ENCODE measurements around the gene RAMP3. TPM values are rescaled to one million over a fixed set of nuclear protein-coding genes. Genes with fewer than 3 reads are reported as not detected.
A peak's percentile ranks its signal among the peaks of the same experiment; 100 is the strongest.
"Not testable (repeated sequence)": the region's sequence is repeated elsewhere in the genome, so short reads cannot be mapped to it uniquely, and the experiment has no call there.

Gene RAMP3
- polyA plus RNA-seq, 10 donors = 1.7 to 6.9 (median 4.9) TPM

DNA sequence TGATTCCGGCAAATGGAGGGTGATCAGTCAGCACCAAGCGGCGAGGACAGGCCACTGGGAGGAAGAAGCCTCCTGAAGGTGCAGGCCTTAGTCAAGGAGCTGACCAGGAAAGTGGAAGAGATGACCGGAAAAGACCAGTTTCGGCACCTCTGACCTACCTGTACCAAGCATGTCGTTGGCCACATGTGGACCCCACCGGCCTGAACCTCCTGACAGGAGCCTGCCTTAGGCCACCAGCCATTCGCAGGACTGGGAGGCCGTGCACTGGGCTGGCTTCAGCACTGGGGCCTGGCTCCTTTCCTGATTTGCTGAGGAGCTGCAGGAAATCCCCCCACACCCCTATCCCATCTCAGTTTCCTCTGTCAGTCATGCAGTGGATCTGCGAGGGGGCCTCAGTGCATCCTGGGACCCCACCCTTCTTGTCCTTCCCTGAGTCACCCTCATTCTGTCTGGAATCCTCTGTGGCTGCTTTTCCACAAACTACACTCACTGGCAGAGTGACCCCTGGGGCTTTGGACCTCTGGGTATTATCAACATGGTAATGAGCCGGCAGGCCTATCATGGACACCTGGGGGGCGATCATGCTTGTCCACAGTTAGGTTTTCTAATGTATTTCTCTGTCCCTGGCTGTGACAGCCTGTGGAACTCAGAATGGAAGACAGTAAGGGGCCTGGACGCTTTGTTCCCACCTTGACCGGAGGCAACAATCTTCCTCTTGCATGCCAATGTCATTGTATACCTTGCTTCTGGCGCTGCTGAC, 33.0 kb downstream of the RAMP3 start:
- no peak for DNase-seq

GRCh38 chr7:45191396-45191795, 33.8 kb downstream of the RAMP3 start:
- DNase-seq = no peak

- no peak for DNase-seq
Observed at GRCh38 chr7:45192621-45193041, 35.0 kb downstream of the RAMP3 start.

DNA sequence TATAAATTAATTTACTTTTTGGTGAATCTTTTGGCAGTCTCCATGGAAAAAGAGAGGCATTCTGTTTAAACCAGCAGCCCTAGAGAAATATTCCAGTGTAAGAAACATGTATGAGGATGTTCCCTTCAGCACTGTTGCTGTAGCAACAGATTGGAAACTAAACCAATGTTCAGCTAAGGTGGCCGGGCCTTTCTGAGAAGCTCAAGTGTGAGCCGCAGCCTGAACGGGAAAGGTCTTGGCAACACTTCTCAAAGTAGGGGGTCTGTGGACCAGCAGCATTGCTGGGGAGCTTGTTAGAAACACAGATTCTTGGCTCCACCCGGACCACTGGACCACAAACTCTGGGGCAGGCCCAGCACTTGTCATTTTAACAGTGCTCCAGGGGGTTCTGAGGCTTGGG, 36.2 kb downstream of the RAMP3 start:
- peak in 2 of 3 donors; percentile 47 to 53 for DNase-seq

DNA sequence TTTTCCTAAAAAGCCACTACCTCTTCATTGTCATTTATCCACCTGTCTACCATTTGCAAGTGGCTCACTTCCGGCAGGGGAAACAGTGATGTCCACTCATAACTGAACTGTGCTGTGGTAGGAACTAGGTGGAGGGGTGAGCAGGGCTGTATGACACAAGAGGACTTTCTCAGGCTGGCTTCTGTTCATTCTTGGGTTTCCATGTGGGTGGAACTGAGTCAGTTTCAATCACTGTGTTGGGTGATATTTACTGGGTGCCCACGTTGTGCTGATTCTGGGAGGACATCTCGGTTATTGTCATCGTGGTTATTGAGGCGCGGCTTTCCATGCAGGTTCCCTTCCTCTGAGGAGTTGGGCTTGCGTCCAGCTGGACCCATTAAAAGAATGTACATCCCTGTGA, 38.8 kb downstream of the RAMP3 start:
- DNase-seq = no peak

DNA sequence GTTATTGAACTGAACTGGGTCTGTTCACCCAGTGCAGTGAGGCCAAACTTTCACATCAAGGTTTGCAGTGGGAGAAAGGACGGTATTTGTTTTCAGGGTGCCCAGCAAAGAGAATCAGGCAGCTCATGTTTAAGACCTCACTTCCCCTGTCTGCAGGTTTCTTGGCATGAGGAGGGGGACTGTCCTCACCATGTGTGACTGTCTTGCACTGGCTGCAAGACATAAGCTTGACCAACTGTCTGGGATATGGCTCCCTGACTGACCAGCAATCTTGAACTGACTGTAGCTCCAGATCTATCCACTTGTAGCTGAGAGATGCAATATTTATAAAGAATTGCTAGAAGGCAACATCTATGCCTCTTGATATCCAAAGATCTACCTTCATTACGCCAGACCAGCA, 39.9 kb downstream of the RAMP3 start:
- no peak for DNase-seq

- peak in 1 of 3 donors; percentile 19 for DNase-seq
Observed at GRCh38 chr7:45198986-45199385, 41.4 kb downstream of the RAMP3 start.

DNA sequence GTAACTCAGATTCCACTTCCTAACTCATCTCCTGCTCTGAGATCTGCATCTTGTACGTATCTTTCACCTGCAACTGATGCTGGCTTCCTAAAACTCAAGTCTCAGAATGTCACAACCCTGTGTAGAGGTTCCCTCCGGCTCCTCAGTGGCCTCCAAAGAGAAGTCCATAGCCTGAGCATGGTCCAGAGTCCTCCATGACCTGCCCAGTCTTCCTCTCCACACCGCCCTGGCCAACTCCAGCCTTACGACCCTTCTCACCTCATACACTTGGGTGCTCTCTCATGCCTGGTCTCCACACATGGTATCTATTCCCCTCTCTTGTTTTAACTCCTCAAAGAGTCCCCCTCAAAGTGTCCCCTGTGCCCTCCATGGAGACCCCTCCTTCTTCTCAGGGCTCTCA, 41.9 kb downstream of the RAMP3 start:
- no peak for DNase-seq

DNA sequence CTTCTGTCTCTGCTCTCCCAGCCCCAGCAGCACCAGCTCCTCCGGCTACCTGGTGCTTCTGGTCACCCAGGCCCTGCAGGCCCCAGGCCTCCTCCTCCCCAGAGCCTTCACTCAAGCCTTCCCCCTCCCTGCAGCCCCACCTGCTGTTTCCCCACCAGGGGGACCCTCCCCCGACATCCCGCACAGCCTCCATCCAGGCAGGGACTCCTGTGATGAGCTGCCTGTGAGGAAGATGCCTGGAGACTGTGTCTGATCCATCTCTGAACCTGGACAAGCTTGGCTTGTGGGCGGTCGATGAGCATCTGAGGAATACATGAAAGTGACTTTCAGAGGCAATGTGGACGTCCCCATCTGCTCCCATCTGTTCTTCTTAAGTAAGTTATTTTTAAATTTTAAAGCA, 45.0 kb downstream of the RAMP3 start:
- no peak for DNase-seq

DNA sequence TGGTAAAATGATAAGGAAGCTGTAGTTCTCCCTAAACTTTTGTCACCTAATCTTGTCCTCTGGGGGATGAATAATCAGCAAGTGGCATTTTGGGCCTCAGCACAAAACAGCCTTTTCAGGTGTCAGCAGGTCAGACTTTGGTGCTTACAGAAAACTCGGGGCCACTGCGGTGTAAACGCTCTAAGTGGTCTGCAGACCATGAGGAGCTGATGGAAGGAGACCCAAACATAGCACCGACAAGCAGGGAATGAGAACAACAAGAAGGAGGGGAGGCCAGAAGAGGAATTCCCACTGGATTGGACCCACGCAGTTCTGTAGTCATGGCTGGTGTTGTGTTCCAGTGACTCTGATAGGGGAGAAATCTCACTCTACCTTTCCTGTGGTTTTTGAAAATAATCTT, 45.4 kb downstream of the RAMP3 start:
- no peak for DNase-seq

- DNase-seq = peak in 1 of 3 donors; percentile 27
Observed at GRCh38 chr7:45203459-45203858, 45.9 kb downstream of the RAMP3 start.

DNA sequence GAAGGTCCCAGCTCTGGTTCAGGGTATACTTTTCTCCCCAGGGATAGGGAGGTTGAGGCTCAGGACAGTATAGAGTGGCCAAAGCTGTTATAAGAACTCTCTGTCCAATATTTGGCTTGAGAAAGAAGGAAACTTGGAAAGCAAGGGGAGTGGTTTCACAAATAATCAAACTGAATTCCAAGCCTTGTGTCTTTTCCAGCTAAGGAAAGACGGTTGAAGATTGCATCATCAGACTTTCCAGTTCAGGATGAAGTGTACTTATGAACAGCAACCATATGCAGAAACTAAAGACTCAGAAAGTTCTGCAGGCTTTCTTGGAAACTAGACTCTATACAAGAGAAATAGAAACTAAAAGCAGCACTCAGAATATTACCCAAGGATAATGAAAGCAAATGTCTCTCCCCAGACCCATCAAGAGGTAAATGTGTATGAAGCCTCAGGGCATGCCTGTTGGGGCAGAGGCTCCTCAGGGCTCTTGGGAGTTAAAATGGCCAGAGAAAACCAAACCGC, 46.4 kb downstream of the RAMP3 start:
- DNase-seq = peak; percentile 65 to 83 (median 77)

GRCh38 chr7:45206266-45206665, 48.7 kb downstream of the RAMP3 start:
- DNase-seq = not testable (repeated sequence)

DNA sequence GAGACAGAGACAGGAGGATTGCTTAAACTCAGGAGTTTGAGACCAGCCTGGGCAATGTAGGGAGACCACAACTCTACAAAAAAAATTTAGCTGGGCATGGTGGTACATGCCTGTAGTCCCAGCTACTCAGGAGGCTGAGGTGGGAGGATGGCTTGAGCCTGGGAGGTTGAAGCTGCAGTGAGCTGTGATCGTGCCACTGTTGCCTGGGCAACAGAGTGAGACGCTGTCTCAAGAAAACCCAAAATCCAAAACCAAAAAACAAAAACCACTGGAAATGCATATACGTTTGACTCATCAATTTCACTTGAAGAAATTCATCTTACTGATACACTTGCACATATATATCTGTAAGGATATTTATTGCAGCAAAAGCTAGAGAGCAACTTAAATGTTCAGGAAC, 52.3 kb downstream of the RAMP3 start:
- DNase-seq = not testable (repeated sequence)

DNA sequence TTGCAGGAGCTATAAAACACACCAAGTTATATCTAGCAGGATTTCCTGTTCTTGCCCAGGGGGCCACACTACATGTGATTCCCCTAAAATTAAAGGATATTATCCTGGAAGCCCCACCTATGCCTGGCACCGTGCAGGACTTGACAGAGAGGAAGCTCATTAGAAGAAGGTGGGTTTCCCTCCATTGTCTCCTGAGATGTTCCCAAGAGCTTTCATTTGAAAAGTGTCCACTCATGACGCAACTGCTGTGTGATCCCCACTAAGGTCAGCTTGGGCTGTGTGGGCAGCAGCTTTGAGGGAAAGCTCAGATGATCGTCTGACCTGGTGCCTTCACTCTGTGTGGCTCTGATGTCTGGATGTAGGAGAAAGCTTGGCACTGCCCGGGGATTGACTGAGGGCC, 53.5 kb downstream of the RAMP3 start:
- no peak for DNase-seq

GRCh38 chr7:45211958-45212357, 54.4 kb downstream of the RAMP3 start:
- no peak for DNase-seq

- no peak for DNase-seq
Observed at GRCh38 chr7:45212606-45213005, 55.0 kb downstream of the RAMP3 start.

DNA sequence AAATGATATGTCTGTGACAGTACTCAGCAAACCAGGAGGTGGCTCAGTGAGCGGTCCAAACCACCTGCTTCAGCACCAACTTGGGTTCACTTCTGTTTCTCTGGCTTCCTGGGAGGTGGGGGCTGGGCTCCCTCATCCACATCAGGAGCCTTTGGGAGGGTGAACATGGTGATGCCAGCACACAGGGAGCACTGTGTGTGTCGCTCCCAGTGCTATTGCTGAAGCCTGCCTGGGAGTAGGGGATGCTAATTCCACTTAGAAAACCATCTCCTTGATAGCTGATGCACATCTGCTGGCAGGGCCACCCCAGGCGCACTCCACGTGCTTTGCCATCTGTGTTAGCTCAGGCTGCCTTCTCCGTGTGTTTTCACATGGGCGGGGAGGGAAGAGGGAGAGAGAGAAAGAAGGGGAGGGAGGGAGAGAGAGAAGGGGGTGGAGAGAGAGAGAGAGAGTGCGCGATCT, 58.0 kb downstream of the RAMP3 start:
- DNase-seq = no peak

DNA sequence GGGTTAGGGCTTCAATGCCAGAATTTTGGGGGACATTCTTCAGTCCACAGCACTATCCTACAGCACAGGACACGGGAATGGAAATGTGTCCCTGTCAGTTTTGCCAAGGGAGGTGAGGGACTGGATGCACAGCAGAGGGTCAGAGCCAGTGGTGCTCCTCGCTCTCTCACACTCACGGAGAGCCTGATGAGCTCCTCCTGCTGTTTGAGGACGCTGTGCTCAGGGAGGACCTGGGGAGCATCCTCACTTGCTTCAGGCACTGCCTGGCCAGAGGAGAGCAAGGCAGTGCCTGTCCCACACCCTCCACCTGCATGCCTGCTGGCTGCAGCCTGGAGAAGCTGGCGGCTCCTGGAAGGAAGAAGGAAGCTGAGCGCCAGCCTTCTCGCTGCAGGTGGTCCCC, 58.6 kb downstream of the RAMP3 start:
- no peak for DNase-seq

GRCh38 chr7:45216622-45217165, 59.1 kb downstream of the RAMP3 start:
- DNase-seq = no peak

- DNase-seq = no peak
Observed at GRCh38 chr7:45217358-45217757, 59.8 kb downstream of the RAMP3 start.

GRCh38 chr7:45219130-45219529, 61.5 kb downstream of the RAMP3 start:
- no peak for DNase-seq

DNA sequence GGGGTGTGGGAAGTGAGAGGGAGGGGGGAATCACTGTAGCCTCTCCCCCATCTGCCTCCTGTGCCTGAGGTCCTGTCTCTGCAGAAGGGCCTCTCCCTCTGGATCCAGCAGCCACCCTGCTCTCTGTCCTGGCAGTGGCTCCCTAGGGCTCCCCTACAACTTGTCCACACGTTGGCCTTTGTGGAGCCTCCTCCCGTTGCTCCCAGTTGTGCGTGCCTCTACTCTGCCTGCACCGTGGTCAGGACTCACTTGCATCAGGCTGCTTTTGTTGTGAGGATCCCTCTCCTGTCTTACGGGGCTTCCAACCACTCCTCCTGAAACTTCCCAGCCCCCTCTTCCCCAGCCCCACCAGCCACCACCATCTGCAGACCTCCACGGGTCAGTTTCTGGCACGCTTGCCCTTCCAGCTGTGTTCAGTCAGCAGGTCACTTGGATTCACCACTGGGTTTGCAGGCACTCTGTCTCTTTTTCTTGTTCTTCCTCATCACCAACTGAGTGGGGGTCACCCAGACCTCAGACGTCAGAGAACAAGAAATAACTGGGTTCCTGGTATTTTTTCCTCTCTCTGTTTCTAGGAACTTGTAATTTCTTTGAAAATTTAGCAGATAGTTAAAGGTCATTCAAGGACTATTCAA, 62.3 kb downstream of the RAMP3 start:
- DNase-seq = no peak

Data from muscle of back (tissue), 11 donors.